Loucy (cell line): Measurements from ENCODE around the gene ARL4D.

Source experiments
- H2AFZ ChIP-seq: fragments of 200-600 bp; sonication (generic); 2 replicates; pipeline ENCODE4 v1.6.0; 2016; ENCODE audit warnings: antibody characterized with exemption, mild to moderate bottlenecking, low read length, moderate library complexity
- H3F3A ChIP-seq: fragments of 200-600 bp; 2 replicates; pipeline ENCODE4 v1.6.0; 2016; ENCODE audit warnings: antibody characterized with exemption, low read depth, mild to moderate bottlenecking
- H3K27me3 ChIP-seq: fragments of 200-600 bp; sonication (generic); 2 replicates; pipeline ENCODE4 v1.6.1; 2014; ENCODE audit warnings: low read length, mild to moderate bottlenecking; ENCODE audit not compliant: insufficient read depth, poor library complexity, severe bottlenecking
- H3K36me3 ChIP-seq: fragments of 200-600 bp; sonication (generic); 2 replicates; pipeline ENCODE4 v1.6.1; 2016; ENCODE audit warnings: low read length; ENCODE audit not compliant: insufficient read depth
- H3K4me1 ChIP-seq: fragments of 200-600 bp; sonication (generic); 2 replicates; pipeline ENCODE4 v1.5.1; 2014; ENCODE audit warnings: low read length, mild to moderate bottlenecking; ENCODE audit not compliant: insufficient read depth, poor library complexity, severe bottlenecking
- H3K4me2 ChIP-seq: fragments of 200-600 bp; sonication (generic); 2 replicates; pipeline ENCODE4 v1.6.0; 2014; ENCODE audit warnings: antibody characterized with exemption, low read length, low read depth, mild to moderate bottlenecking; ENCODE audit not compliant: poor library complexity, severe bottlenecking
- H3K4me3 ChIP-seq: fragments of 200-600 bp; sonication (generic); 2 replicates; pipeline ENCODE4 v1.5.1; 2014; ENCODE audit warnings: low read length, mild to moderate bottlenecking, mixed read lengths; ENCODE audit not compliant: poor library complexity, severe bottlenecking
- H3K79me2 ChIP-seq: fragments of 200-600 bp; sonication (generic); 2 replicates; pipeline ENCODE4 v1.6.1; 2014; ENCODE audit warnings: low read length; ENCODE audit not compliant: insufficient read depth
- H3K9ac ChIP-seq: fragments of 200-600 bp; sonication (generic); 2 replicates; pipeline ENCODE4 v1.6.0; 2014; ENCODE audit warnings: mild to moderate bottlenecking, low read depth, low read length, moderate library complexity; ENCODE audit not compliant: poor library complexity, severe bottlenecking
- H3K9me2 ChIP-seq: fragments of 200-600 bp; sonication (generic); replicated peaks from 2 replicates; pipeline ENCODE4 v1.6.1; 2016; ENCODE audit warnings: low read depth, low read length, mixed read lengths
- H3K9me3 ChIP-seq: fragments of 200-600 bp; sonication (generic); 2 replicates; pipeline ENCODE4 v1.6.1; 2014; ENCODE audit warnings: mild to moderate bottlenecking, antibody characterized with exemption, low read length, low read depth; ENCODE audit not compliant: insufficient read depth
- H4K20me1 ChIP-seq: fragments of 200-600 bp; sonication (generic); 2 replicates; pipeline ENCODE4 v1.6.0; 2014; ENCODE audit warnings: antibody characterized with exemption, low read length, mild to moderate bottlenecking; ENCODE audit not compliant: insufficient read depth, poor library complexity, severe bottlenecking
- EZH2phosphoT487 ChIP-seq: fragments of 200-600 bp; IDR thresholded peaks from 2 replicates; pipeline ENCODE4 v1.6.1; 2018; ENCODE audit warnings: antibody characterized with exemption, mild to moderate bottlenecking, moderate library complexity, borderline replicate concordance
- TF ChIP-seq, protein P1 (sequence below): fragments of 200-600 bp; sonication (generic); conservative IDR thresholded peaks from 2 replicates; pipeline ENCODE4 v1.5.1; 2014; ENCODE audit warnings: mild to moderate bottlenecking, antibody characterized with exemption, low read length

The ARL4D gene

DNA sequence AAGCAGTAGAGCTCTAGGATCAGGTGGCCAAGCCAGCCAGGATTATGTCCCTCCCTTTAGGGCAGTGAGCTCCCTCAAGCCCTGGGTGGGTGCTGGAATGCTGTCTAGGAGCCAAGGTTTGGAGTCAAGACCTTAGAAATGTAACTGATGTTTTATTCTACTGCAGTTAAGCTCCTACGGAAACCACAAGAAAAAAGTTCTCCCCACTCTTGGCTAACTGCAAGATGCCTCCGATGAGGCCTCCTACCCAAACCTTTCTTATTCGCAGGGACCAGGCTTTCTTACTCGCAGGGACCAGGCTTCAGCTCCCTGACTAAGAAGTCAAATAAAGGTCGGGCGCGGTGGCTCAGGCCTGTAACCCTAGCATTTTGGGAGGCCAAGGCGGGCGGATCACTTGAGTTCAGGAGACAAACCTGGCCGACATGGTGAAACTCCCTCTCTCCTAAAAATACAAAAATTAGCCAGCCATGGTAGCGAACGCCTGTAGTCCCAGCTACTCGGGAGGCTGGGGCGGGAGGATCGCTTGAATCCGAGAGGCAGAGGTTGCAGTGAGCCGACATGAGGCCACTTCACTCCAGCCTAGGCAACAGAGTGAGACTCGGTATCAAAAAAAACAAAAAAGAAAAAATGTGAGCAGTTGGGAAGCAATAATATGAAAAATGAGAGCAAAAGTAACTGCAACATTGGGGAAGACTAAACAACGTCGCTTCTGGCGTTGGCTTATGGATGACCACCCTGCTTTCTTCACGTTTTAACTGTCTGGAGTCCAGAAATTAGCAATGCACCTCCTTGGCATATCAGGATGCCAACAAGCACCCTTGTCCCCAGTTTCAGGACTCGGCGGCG, 31.7 kb upstream of the ARL4D start:
- Histone ChIP-seq H3K9ac (peak overlapping the region; percentile 97), H3K79me2 (peaks cover 4% of the 10 kb centered on the region; the same call in 1 of the 2 replicates), H3K4me2 (peak overlapping the region; percentile 88), H3K4me1 (peaks cover 22% of the 10 kb centered on the region), H3K9me2 (no peaks in the 10 kb centered on the region), H3K9me3 (no peaks in the 10 kb centered on the region), H3F3A (0 out of 2 replicates have a peak, but pooled peaks cover 10% of the 10 kb centered on the region), H3K4me3 (peak overlapping the region; percentile 79), H3K27me3 (no peaks in the 10 kb centered on the region), H3K36me3 (no peaks in the 10 kb centered on the region), H4K20me1 (no peaks in the 10 kb centered on the region), H2AFZ (no peak overlapping the region)
- TF ChIP-seq, protein P1, sequence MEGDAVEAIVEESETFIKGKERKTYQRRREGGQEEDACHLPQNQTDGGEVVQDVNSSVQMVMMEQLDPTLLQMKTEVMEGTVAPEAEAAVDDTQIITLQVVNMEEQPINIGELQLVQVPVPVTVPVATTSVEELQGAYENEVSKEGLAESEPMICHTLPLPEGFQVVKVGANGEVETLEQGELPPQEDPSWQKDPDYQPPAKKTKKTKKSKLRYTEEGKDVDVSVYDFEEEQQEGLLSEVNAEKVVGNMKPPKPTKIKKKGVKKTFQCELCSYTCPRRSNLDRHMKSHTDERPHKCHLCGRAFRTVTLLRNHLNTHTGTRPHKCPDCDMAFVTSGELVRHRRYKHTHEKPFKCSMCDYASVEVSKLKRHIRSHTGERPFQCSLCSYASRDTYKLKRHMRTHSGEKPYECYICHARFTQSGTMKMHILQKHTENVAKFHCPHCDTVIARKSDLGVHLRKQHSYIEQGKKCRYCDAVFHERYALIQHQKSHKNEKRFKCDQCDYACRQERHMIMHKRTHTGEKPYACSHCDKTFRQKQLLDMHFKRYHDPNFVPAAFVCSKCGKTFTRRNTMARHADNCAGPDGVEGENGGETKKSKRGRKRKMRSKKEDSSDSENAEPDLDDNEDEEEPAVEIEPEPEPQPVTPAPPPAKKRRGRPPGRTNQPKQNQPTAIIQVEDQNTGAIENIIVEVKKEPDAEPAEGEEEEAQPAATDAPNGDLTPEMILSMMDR = no peak
- no peak for TF ChIP-seq EZH2phosphoT487

DNA sequence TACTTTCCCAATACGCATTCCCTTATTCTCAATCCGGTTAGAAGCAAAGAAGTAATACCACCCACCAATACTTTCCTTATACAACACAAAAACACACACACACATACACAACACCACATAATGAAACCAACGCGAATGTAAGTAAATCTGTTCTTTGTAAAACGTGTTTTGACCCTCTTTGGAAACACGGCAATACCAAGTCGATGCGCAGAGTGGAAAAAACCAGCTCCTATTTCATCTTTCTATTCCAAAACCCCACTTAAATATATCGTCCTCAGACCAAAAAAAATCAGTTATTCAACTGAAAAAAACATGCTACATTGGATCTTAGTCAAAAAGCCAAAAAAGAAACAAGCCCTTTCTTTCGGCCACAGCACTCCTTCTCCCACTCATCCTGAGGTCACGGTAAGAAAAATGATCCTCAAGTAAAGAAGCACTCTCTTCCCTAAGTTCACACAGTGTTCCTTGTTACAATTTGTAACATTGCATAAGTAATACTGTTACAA, 31.0 kb upstream of the ARL4D start:
- no peak for TF ChIP-seq EZH2phosphoT487
- TF ChIP-seq, protein P1 = no peak

DNA sequence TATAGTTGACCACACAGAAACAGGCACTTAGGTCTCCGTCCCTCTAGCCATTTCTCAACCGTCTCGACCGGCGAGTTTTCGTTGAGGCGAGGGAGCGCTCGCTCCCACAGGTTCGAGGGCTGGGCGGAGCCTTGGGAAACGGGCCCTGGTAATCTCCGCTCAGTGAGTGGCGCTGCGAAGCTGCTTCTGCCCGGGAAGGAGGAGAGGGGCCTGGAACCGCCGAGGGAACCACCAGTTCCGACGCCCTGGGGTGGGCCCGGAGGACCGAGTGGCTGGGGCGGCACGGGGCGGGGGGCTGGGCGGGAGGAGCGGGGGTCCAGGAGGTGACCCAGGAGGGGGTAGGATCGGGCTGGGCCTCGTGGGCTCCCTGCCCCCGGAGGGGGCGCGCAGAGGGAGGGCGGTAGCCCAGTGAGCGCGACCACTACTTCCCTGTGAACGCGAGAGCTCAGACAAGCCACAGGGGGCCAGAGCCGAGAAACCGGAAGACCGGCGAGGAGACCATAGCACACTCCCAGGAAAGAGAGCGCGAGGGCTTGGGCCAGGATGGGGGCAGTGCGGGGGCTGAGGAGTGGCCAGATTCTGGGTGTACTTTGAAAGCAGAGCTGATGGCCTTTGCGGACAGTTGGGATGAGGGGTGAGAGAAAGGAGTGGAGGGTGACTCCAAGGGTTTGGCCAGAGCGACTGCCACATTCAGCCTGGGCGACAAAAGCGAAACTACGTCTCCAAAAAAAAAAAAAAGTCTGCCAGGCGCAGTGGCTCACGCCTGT, 29.9 kb upstream of the ARL4D start:
- TF ChIP-seq, protein P1 = no peak
- TF ChIP-seq EZH2phosphoT487 = no peak
- Histone ChIP-seq H3K4me2 (peak overlapping the region; percentile 88), H3K79me2 (peaks cover 4% of the 10 kb centered on the region; the same call in 1 of the 2 replicates), H3K9me3 (no peaks in the 10 kb centered on the region), H4K20me1 (no peaks in the 10 kb centered on the region), H3K9ac (peak overlapping the region; percentile 97), H2AFZ (peak overlapping the region; percentile 94), H3K4me3 (peak overlapping the region; percentile 79), H3K4me1 (peaks cover 20% of the 10 kb centered on the region), H3K9me2 (no peaks in the 10 kb centered on the region), H3K36me3 (no peaks in the 10 kb centered on the region), H3F3A (0 out of 2 replicates have a peak, but pooled peaks cover 10% of the 10 kb centered on the region), H3K27me3 (no peaks in the 10 kb centered on the region)

More for the DNA sequence above, 31.0 kb upstream of the ARL4D start:
- H2AFZ ChIP-seq = no peak overlapping the region; the same call in 1 of the 2 replicates
- H3F3A ChIP-seq = 0 out of 2 replicates have a peak, but pooled peaks cover 10% of the 10 kb centered on the region
- no peaks in the 10 kb centered on the region for H3K36me3 ChIP-seq
- no peaks in the 10 kb centered on the region for H3K27me3 ChIP-seq
- peak overlapping the region; percentile 79 for H3K4me3 ChIP-seq
- H3K4me1 ChIP-seq = peaks cover 20% of the 10 kb centered on the region
- peak overlapping the region; percentile 88 for H3K4me2 ChIP-seq
- H3K79me2 ChIP-seq = peaks cover 4% of the 10 kb centered on the region; the same call in 1 of the 2 replicates
- no peaks in the 10 kb centered on the region for H3K9me3 ChIP-seq
- H4K20me1 ChIP-seq = no peaks in the 10 kb centered on the region
- no peaks in the 10 kb centered on the region for H3K9me2 ChIP-seq
- H3K9ac ChIP-seq = peak overlapping the region; percentile 97
